ENCODE results near the gene SAMD4A. TPM values are rescaled to one million over a fixed set of nuclear protein-coding genes. Genes with fewer than 3 reads are reported as not detected.

Gene SAMD4A
- total and polyA plus RNA-seq, 10 donors = 2.3 to 31.0 (median 21.2) TPM

GRCh38 chr14:54698966-54699530 is 132.1 kb downstream of the SAMD4A start:
- Histone ChIP-seq H3K4me3 (no peak overlapping the region), H3K27me3 (replicated peaks in 1 of 7) (no peaks in the 10 kb centered on the region), H3K4me1 (peaks cover 0 to 23% (median 5%) of the 10 kb centered on the region in 6 donors), H3K36me3 (peaks cover 0 to 18% (median 0%) of the 10 kb centered on the region in 6 donors), H3K27ac (peak overlapping the region in 6 of 8 donors; percentile 14 to 64 (median 36)), H3K9me3 (no peaks in the 10 kb centered on the region)
- DNase-seq = no peak
- WGBS, 5 donors = 91 to 94% (median 92%) methylated on average over 1 of the region's 1 CpG
- TF ChIP-seq POLR2AphosphoS5 (IDR thresholded peaks at IDR 0.05) = no peak
- TF ChIP-seq, protein P1, sequence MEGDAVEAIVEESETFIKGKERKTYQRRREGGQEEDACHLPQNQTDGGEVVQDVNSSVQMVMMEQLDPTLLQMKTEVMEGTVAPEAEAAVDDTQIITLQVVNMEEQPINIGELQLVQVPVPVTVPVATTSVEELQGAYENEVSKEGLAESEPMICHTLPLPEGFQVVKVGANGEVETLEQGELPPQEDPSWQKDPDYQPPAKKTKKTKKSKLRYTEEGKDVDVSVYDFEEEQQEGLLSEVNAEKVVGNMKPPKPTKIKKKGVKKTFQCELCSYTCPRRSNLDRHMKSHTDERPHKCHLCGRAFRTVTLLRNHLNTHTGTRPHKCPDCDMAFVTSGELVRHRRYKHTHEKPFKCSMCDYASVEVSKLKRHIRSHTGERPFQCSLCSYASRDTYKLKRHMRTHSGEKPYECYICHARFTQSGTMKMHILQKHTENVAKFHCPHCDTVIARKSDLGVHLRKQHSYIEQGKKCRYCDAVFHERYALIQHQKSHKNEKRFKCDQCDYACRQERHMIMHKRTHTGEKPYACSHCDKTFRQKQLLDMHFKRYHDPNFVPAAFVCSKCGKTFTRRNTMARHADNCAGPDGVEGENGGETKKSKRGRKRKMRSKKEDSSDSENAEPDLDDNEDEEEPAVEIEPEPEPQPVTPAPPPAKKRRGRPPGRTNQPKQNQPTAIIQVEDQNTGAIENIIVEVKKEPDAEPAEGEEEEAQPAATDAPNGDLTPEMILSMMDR (IDR thresholded peaks at IDR 0.05 in 8 of 11, conservative IDR thresholded peaks at IDR 0.05 in 3 of 11) = no peak
- no peak for TF ChIP-seq POLR2A (IDR thresholded peaks at IDR 0.05)
- intact Hi-C loops (cut with DNase I; ENCODE audit: low total_unique reads) = no loop called here

DNA sequence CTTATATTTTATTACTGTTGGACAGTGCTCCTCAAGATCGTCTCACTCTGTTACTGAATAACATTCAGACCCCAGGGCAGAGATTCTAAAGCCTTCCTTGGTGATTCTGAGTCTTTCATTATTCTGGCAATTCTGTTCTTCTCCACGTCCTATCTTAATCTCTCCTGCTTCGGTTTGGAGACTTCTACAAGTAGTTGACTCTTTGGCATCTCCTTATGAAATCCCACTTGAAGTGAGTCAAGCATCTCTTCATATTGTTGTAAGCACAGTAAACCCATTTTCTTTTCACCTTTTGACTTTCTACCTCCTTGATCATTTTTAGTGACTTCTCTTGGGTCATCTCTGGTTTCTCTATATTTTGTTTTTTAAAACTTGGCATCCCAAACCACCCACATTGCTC is 132.8 kb downstream of the SAMD4A start:
- TF ChIP-seq, protein P1 (IDR thresholded peaks at IDR 0.05 in 8 of 11, conservative IDR thresholded peaks at IDR 0.05 in 3 of 11) = no peak
- TF ChIP-seq POLR2A (IDR thresholded peaks at IDR 0.05) = no peak
- TF ChIP-seq POLR2AphosphoS5 (IDR thresholded peaks at IDR 0.05) = no peak
- peaks cover 0 to 18% (median 0%) of the 10 kb centered on the region in 6 donors for H3K36me3 ChIP-seq
- intact Hi-C loops (cut with DNase I; ENCODE audit: low total_unique reads) = no loop called here
- no peaks in the 10 kb centered on the region for H3K27me3 ChIP-seq (replicated peaks in 1 of 7)
- 87 to 95% (median 90%) methylated on average over 3 of the region's 3 CpGs for WGBS, 5 donors
- no peak for DNase-seq
- H3K27ac ChIP-seq = no peak overlapping the region
- H3K4me3 ChIP-seq = no peak overlapping the region
- H3K9me3 ChIP-seq = no peaks in the 10 kb centered on the region
- peaks cover 0 to 23% (median 5%) of the 10 kb centered on the region in 6 donors for H3K4me1 ChIP-seq

GRCh38 chr14:54700717-54701116 is 133.8 kb downstream of the SAMD4A start:
- no peak overlapping the region for H3K27ac ChIP-seq
- no peaks in the 10 kb centered on the region for H3K9me3 ChIP-seq
- intact Hi-C loops (cut with DNase I; ENCODE audit: low total_unique reads) = no loop called here
- WGBS, 5 donors = 69 to 77% (median 71%) methylated on average over 2 of the region's 2 CpGs
- TF ChIP-seq, protein P1 (IDR thresholded peaks at IDR 0.05 in 8 of 11, conservative IDR thresholded peaks at IDR 0.05 in 3 of 11) = no peak
- TF ChIP-seq POLR2A (IDR thresholded peaks at IDR 0.05) = no peak
- TF ChIP-seq POLR2AphosphoS5 (IDR thresholded peaks at IDR 0.05) = no peak
- DNase-seq = no peak
- H3K27me3 ChIP-seq (replicated peaks in 1 of 7) = no peaks in the 10 kb centered on the region
- H3K36me3 ChIP-seq = peaks cover 0 to 18% (median 0%) of the 10 kb centered on the region in 6 donors
- H3K4me3 ChIP-seq = no peak overlapping the region
- H3K4me1 ChIP-seq = peaks cover 0 to 23% (median 5%) of the 10 kb centered on the region in 6 donors

- Histone ChIP-seq H3K27ac (no peak overlapping the region), H3K36me3 (peaks cover 0 to 18% (median 0%) of the 10 kb centered on the region in 6 donors), H3K4me3 (no peak overlapping the region), H3K27me3 (replicated peaks in 1 of 7) (no peaks in the 10 kb centered on the region), H3K9me3 (no peaks in the 10 kb centered on the region), H3K4me1 (peaks cover 0 to 23% (median 5%) of the 10 kb centered on the region in 6 donors)
- WGBS, 5 donors = 90 to 94% (median 91%) methylated on average over 12 of the region's 12 CpGs
- no peak for DNase-seq
- intact Hi-C loops (cut with DNase I; ENCODE audit: low total_unique reads) = no loop called here
- TF ChIP-seq, protein P1 (IDR thresholded peaks at IDR 0.05 in 8 of 11, conservative IDR thresholded peaks at IDR 0.05 in 3 of 11) = no peak
- no peak for TF ChIP-seq POLR2AphosphoS5 (IDR thresholded peaks at IDR 0.05)
- no peak for TF ChIP-seq POLR2A (IDR thresholded peaks at IDR 0.05)
These were observed 135.1 kb downstream of the SAMD4A start for GRCh38 chr14:54702014-54702491.
